ENCODE measurements around the gene BPGM.

BPGM gene

GRCh38 chr7:134646425-134647305 is at the start of gene BPGM:
Gene BPGM, plus strand, starts transcription at chr7:134646853. Its CDS starts 14,655 bp downstream, at chr7:134661508.
- H3K9ac ChIP-seq: peak within 1 kb of the TSS; percentile 76 to 88 (median 83)
- H3K4me3 ChIP-seq: peak within 1 kb of the TSS; percentile 66 to 80 (median 73)
- no peaks in the 10 kb centered on the region for H3K36me3 ChIP-seq
- H3K27ac ChIP-seq: peak within 1 kb of the TSS; percentile 69 to 87 (median 81)
- H3K27me3 ChIP-seq: no peaks in the 10 kb centered on the region
- no peaks in the 10 kb centered on the region for H4K20me1 ChIP-seq
- peaks cover 33 to 54% (median 44%) of the 10 kb centered on the region in 10 experiments for H3K4me1 ChIP-seq
- TF ChIP-seq Cebpa-rat (IDR thresholded peaks at IDR 0.05): no peak
- peak within 1 kb of the TSS; percentile 80 to 95 (median 89) for H3K4me2 ChIP-seq
- H3K9me3 ChIP-seq (replicated peaks in 1 of 11): peaks cover 7 to 10% (median 9%) of the 10 kb centered on the region in 11 experiments; a peak in 20 of 22 replicates

DNA sequence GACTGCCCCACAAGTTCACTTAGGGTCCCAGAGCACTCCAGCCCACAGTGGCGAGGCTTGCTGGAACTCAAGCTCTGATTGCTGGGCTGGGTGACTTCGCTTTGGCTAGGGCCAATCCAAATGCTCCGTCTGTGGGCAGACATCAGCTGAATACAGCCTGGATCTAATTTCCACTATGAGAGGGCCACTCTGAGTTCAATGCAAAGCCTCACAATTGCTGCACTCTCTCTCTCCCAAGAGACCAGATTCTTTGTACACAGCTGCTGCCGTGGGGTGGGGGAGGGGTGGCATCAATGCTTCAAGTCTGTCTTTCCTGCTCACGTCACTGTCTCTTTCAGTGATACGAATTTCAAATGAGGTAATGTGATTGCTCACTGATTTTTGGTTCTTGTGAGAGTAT is 47.3 kb upstream of the BPGM start:
- Histone ChIP-seq H3K4me1 (peaks cover 0 to 23% (median 12%) of the 10 kb centered on the region in 10 experiments; a peak in 14 of 20 replicates), H3K9ac (0 out of 22 replicates have a peak overlapping the region, but pooled peaks of 1 of the 11 experiments have one; percentile 15), H3K27ac (peak overlapping the region in 4 of 11 experiments; percentile 20 to 58 (median 42); a peak in 5 of 22 replicates), H3K9me3 (replicated peaks in 1 of 11) (peaks cover 14 to 39% (median 29%) of the 10 kb centered on the region in 11 experiments), H4K20me1 (no peaks in the 10 kb centered on the region), H3K27me3 (no peaks in the 10 kb centered on the region), H3K4me3 (no peak overlapping the region), H3K4me2 (peak overlapping the region in 8 of 11 experiments; percentile 21 to 58 (median 40); a peak in 12 of 22 replicates), H3K36me3 (no peaks in the 10 kb centered on the region)
- no peak for TF ChIP-seq Cebpa-rat (IDR thresholded peaks at IDR 0.05)

GRCh38 chr7:134601459-134601858 is 45.2 kb upstream of the BPGM start:
- Histone ChIP-seq H3K4me2 (peak overlapping the region in 7 of 11 experiments; percentile 10 to 49 (median 30); a peak in 9 of 22 replicates), H3K4me1 (peaks cover 0 to 23% (median 12%) of the 10 kb centered on the region in 10 experiments; a peak in 13 of 20 replicates), H3K27me3 (no peaks in the 10 kb centered on the region), H3K9me3 (replicated peaks in 1 of 11) (peaks cover 14 to 28% (median 24%) of the 10 kb centered on the region in 11 experiments; a peak in 21 of 22 replicates), H4K20me1 (no peaks in the 10 kb centered on the region), H3K4me3 (no peak overlapping the region), H3K27ac (no peak overlapping the region), H3K9ac (no peak overlapping the region), H3K36me3 (no peaks in the 10 kb centered on the region)
- TF ChIP-seq Cebpa-rat (IDR thresholded peaks at IDR 0.05): no peak

DNA sequence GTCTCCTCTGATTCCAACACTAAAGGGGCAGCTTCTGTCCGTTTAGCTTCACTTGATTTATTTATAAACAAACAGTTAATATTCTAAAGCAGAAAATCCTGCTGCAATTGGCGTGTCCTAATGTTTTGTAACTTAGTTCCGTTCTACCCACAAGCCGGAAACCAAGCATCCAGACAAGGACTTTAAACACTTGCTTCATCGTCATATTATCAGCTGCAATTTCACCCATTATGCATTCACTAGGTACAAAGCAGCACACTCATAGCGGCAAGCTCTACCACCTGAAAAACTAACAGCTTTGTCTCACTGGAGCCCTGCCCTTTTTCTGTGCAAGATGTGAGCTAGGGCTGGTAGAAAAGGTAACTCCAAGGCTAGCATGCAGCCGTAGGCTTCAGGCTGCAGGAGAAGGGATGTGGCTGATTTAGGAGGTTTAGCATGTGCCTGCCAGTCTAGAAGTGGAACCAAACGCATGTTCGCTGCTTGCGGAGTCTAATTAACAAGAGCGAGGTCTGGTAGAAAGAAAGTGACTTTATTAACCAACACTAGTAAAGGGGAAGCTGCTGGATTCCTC is 43.7 kb upstream of the BPGM start:
- H3K27me3 ChIP-seq: no peaks in the 10 kb centered on the region
- H3K27ac ChIP-seq: no peak overlapping the region
- H4K20me1 ChIP-seq: no peaks in the 10 kb centered on the region
- peaks cover 10 to 15% (median 14%) of the 10 kb centered on the region in 11 experiments; a peak in 19 of 22 replicates for H3K9me3 ChIP-seq (replicated peaks in 1 of 11)
- H3K4me2 ChIP-seq: no peak overlapping the region
- peaks cover 0 to 23% (median 12%) of the 10 kb centered on the region in 10 experiments; a peak in 13 of 20 replicates for H3K4me1 ChIP-seq
- H3K9ac ChIP-seq: no peak overlapping the region
- no peak overlapping the region for H3K4me3 ChIP-seq
- no peak for TF ChIP-seq Cebpa-rat (IDR thresholded peaks at IDR 0.05)
- no peaks in the 10 kb centered on the region for H3K36me3 ChIP-seq

DNA sequence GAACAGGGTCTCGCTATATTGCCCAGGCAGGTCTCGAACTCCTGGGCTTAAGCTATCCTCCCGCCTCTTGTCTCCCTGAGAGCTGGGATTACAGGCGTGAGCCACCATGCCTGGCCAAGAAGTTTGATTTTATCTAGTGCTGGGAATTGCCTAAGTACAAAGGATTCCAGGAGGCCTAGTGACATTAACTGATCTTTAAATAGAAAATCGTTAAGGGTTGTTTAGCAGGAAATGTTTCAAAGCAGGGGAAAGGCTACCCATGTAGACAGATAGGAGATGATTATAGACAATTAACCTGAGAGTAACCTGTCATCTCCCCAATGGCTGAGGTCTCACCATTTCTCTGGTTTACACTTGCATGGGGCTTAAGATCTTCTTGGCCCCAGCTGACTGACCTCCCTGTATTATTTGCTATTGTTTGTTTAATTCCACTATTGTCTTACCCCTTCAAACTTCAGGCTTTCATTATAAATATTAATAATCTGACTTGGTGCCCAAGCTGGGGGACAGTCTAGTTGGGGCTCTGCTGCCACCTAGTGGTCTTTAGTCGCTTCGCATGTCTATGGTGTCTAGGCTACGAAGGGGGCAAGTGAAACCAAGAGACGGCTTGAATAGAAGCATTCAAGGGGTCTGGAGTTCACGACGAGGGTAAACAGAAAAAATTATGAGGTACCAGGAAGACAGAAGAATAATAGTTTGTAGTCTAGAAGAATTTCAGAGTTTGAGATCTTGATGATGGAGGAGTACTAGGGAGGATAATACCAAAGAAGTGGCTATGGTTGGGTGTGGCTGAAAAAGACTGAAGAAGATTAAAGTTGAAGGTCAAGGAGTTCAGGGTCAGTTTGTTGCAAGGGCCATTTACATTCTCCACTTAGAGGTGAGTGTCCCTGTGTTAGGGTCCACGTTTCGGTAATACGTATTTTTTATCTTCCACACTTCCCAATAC is 40.4 kb upstream of the BPGM start:
- no peak for TF ChIP-seq Cebpa-rat (IDR thresholded peaks at IDR 0.05)
- Histone ChIP-seq H3K4me3 (no peak overlapping the region), H3K4me1 (peaks cover 0 to 10% (median 3%) of the 10 kb centered on the region in 10 experiments; a peak in 7 of 20 replicates), H3K27me3 (no peaks in the 10 kb centered on the region), H4K20me1 (no peaks in the 10 kb centered on the region), H3K9me3 (replicated peaks in 1 of 11) (no peaks in the 10 kb centered on the region), H3K4me2 (peak overlapping the region in 3 of 11 experiments; percentile 7 to 65 (median 48); a peak in 4 of 22 replicates), H3K27ac (no peak overlapping the region), H3K36me3 (no peaks in the 10 kb centered on the region), H3K9ac (no peak overlapping the region; a peak in 1 of 22 replicates)

DNA sequence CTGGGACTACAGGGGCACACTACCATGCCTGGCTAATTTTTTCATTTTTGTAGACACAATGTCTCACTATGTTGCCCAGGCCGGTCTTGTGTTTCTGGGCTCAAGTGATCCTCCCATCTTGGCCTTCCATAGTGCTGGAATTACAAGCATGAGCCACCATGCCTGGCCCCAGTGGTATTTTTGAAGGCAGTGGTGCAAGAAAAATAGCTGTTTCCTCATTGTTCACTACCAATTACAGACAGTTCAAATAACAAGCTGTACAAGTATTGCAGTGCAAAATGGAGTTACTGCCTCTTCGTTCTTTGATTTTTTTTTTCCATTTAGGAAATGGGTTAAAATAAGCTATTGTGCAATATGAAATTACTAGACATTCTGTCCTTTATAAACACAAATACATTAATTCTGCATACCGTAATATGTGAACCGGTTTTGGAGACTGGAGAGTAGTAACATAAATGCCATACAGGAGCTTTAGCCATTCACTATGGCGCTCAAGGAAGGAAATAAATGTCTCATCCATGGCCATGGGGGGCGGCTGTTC is 35.0 kb upstream of the BPGM start:
- no peaks in the 10 kb centered on the region for H4K20me1 ChIP-seq
- no peak overlapping the region for H3K9ac ChIP-seq
- no peak overlapping the region for H3K27ac ChIP-seq
- no peaks in the 10 kb centered on the region for H3K36me3 ChIP-seq
- peaks cover 0 to 16% (median 10%) of the 10 kb centered on the region in 11 experiments; a peak in 13 of 22 replicates for H3K9me3 ChIP-seq (replicated peaks in 1 of 11)
- H3K4me1 ChIP-seq: peaks cover 0 to 45% (median 28%) of the 10 kb centered on the region in 10 experiments; a peak in 15 of 20 replicates
- no peaks in the 10 kb centered on the region for H3K27me3 ChIP-seq
- H3K4me3 ChIP-seq: no peak overlapping the region
- no peak for TF ChIP-seq Cebpa-rat (IDR thresholded peaks at IDR 0.05)
- no peak overlapping the region for H3K4me2 ChIP-seq

- Histone ChIP-seq H4K20me1 (no peaks in the 10 kb centered on the region), H3K9ac (no peak overlapping the region), H3K9me3 (replicated peaks in 1 of 11) (peaks cover 0 to 16% (median 10%) of the 10 kb centered on the region in 11 experiments; a peak in 13 of 22 replicates), H3K36me3 (no peaks in the 10 kb centered on the region), H3K27ac (no peak overlapping the region; a peak in 1 of 22 replicates), H3K4me2 (peak overlapping the region in 2 of 11 experiments; percentile 80 to 81; a peak in 1 of 22 replicates), H3K4me3 (no peak overlapping the region), H3K27me3 (no peaks in the 10 kb centered on the region), H3K4me1 (peaks cover 0 to 46% (median 28%) of the 10 kb centered on the region in 10 experiments; a peak in 15 of 20 replicates)
- TF ChIP-seq Cebpa-rat (IDR thresholded peaks at IDR 0.05): no peak
These were observed 34.5 kb upstream of the BPGM start for GRCh38 chr7:134612197-134612596.
